RWPE1 (cell line): Measurements from ENCODE around the gene COA1.

Experiments
- CTCF ChIA-PET: fragments of 350-600 bp; sonication (Branson Sonifier 250); formaldehyde crosslinking; extraction: SDS; loops from one replicate; lab custom pipeline; 2021; lab: Yijun Ruan, JAX
- POLR2A ChIA-PET: fragments of 400-600 bp; formaldehyde crosslinking; extraction: SDS; loops from one replicate; lab custom pipeline; 2020; ENCODE audit warnings: antibody characterized with exemption; ENCODE audit not compliant: low non-redundant PET; lab: Yijun Ruan, JAX
- DNase-seq: peaks from one replicate; pipeline ENCODE4 v3.0.0; 2012; ENCODE audit warnings: low spot score
- H3K27ac ChIP-seq: fragments of 450-650 bp; 2 replicates; pipeline ENCODE4 v1.5.1; 2017
- TF ChIP-seq, protein P1 (sequence below): fragments of 450-650 bp; conservative IDR thresholded peaks from 2 replicates; pipeline ENCODE4 v1.5.1; 2017; ENCODE audit warnings: low read depth, mild to moderate bottlenecking

COA1 gene

DNA sequence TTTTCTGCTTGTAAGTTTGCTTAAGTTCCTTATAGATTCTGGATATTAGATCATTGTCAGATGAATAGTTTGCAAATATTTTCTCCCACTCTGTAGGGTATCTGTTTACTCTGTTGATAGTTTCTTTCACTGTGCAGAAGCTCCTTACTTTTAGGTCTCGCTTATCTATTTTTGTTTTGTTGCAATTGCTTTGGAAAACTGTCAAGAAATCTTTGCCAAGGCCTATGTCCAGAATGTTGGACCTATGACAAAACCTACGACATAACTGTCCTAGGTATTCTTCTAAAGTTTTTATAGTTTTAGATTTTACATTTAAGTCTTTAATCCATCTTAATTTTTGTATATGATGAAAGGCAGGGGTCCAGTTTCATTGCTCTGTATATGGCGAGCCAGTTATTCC is 27.4 kb downstream of the COA1 start:
- CTCF ChIA-PET, result no interaction called here

DNA sequence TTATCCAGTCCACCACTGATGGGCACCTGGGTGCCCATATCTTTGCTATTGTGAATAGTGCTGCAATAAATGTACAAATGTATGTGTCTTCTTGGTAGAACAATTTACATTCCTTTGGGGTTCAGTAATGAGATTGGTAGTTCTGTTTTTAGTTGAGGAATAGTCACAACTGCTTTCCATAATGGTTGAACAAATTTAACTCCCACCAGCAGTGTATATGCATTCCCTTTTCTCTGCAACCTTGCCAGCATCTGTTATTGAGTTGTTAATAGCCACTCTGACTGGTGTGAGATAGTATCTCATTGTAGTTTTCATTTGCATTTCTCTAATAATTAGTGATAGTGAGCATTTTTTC is 27.8 kb downstream of the COA1 start:
- H3K27ac ChIP-seq, result no peak overlapping the region
- ChIA-PET POLR2A (no interaction called here), CTCF (interaction anchor here (2.4 kb wide), 1 partner anchor 119 kb away, joined by 44 read pairs; the partner anchor contains the start of gene STK17A)
- TF ChIP-seq, protein P1, sequence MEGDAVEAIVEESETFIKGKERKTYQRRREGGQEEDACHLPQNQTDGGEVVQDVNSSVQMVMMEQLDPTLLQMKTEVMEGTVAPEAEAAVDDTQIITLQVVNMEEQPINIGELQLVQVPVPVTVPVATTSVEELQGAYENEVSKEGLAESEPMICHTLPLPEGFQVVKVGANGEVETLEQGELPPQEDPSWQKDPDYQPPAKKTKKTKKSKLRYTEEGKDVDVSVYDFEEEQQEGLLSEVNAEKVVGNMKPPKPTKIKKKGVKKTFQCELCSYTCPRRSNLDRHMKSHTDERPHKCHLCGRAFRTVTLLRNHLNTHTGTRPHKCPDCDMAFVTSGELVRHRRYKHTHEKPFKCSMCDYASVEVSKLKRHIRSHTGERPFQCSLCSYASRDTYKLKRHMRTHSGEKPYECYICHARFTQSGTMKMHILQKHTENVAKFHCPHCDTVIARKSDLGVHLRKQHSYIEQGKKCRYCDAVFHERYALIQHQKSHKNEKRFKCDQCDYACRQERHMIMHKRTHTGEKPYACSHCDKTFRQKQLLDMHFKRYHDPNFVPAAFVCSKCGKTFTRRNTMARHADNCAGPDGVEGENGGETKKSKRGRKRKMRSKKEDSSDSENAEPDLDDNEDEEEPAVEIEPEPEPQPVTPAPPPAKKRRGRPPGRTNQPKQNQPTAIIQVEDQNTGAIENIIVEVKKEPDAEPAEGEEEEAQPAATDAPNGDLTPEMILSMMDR, result no peak
- no peak for DNase-seq

More for the DNA sequence above, 27.4 kb downstream of the COA1 start:
- TF ChIP-seq, protein P1, result no peak
- POLR2A ChIA-PET, result no interaction called here
- DNase-seq, result no peak
- H3K27ac ChIP-seq, result no peak overlapping the region

DNA sequence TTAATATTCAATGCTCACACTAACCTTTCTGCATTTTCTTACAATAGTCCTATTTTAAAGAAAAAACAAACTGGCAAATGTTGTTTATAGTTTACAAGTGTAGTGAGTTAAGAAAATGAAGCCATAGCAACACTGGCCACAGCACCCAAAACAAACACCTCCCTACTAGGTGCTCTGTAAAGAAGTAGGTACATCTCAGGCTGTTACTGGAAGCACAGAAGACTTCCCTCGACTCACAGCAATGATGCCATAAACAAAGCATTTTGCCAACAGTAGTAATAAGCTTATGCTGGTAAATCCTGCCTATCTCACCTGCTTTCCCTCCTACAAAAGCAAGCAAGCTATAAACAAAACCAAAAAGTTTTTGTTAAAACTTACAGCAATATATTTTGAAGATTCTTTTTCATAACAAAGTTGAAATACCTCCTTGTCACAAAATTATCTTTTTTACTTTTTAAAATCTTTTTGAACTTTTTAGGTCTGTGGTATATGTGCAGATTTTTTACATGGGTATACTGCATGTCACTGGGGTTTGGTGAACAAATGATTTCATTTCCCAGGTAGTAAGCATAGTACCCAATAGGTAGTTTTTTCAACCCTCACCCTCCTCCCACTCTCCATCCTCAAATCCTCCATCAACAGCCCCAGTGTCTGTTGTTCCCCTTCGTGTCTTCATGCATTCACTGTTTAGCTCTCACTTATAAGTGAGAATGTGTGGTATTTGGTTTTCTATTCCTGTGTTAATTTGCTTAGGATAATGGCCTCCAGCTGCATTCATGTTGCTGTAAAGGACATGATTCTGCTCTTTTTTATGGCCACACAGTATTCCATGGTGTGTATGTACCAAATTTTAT is 28.4 kb downstream of the COA1 start:
- ChIA-PET POLR2A (no interaction called here), CTCF (interaction anchor here (0.6 to 2.4 kb wide), 10 partner anchors 11 to 1585 kb away, joined by 3 to 44 read pairs (median 4); partner anchors contain the start of gene STK17A)
- TF ChIP-seq, protein P1, result no peak
- H3K27ac ChIP-seq, result no peak overlapping the region
- no peak for DNase-seq

DNA sequence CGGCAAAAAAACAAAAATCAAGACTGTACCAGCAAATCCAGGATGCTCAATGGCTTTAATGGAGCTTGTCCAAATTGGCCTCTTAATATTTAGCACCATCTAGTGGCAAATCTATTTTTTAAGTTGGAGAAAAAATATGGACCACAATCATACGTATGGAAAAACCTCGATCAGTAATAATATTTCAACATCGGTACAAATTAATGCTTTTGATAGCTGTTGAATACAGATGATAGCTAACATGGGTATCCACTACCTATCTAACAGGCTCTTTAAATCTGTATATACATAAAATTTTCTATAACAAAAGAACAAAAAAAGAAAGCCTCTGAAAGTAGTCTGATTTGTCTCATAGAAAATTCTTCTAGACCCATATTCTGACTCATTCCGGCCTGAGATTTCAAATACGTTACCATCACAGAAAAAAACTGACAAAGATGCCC is 29.2 kb downstream of the COA1 start:
- no peak overlapping the region for H3K27ac ChIP-seq
- peak; percentile 46 for DNase-seq
- POLR2A ChIA-PET, result no interaction called here
- CTCF ChIA-PET, result interaction anchor here (0.5 to 2.4 kb wide), 18 partner anchors 11 to 1584 kb away, joined by 3 to 44 read pairs (median 4); partner anchors contain the start of gene STK17A
- TF ChIP-seq, protein P1, result peak; percentile 91

DNA sequence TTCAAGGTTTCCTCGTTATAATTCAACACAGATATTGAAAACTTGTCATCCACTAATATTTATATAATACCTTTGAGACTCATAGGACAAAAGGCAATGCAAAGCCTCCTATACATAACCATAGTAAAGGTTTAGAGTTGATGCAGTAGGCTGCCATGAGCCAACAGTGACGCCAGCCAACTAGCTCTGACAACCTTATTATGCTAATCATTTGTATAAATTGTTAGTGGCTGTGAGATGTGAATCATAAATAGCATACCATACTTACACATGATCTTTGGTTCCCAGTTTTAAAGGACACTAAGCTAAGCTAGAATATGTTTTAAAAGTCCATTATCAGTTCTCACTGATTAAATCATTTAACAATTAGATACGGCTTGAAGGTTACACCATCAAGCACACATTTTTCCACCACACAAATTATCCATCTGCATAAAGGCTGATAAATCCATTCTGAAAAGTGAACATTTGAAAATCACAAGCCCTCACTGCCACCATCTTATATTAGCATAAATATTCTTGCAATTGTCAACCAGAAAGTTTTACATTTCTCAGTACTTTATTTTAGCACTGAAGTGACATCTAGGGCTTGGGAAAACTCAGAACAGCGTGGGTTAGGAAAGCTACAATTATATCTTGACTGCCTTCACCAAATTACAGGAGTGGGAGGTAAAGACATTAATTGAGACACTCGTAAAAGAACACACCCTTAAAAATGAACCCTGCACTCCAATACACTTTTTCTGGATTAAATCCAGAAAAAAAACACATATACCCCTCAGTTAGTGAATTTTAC is 30.7 kb downstream of the COA1 start:
- ChIA-PET POLR2A (interaction anchor here (1.0 kb wide), 1 partner anchor 116 kb away, joined by 3 read pairs; the partner anchor contains the start of gene STK17A), CTCF (interaction anchor here (0.5 to 2.4 kb wide), 6 partner anchors 9 to 141 kb away, joined by 3 to 44 read pairs (median 6); partner anchors contain the start of gene STK17A)
- no peak overlapping the region for H3K27ac ChIP-seq
- no peak for DNase-seq
- TF ChIP-seq, protein P1, result no peak

DNA sequence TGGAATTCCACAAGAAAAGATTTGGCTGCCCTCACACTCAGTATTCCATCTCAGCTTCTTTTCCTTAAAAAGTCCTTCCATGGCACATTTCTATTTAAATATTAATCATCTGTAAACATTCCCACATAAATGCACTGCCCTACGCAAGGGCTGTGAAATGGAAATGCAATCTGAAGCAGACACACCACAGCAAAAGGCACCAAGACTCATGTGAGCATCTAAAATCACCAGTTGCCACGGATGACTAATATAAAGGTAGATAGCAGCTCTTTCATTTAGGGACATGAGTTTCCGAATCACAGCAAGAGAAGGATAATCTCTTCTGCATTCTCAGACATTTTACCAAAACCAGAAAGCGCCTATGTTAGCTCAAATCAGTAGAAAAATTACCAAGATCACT is 31.6 kb downstream of the COA1 start:
- ChIA-PET CTCF (interaction anchor here (0.6 to 1.6 kb wide), 4 partner anchors 9 to 142 kb away, joined by 3 to 10 read pairs (median 4); partner anchors contain the start of gene STK17A), POLR2A (no interaction called here)
- H3K27ac ChIP-seq, result no peak overlapping the region
- no peak for DNase-seq
- TF ChIP-seq, protein P1, result no peak
